NCI-H1694 (cell line): ENCODE data around the gene CACNB2.
"Not testable (repeated sequence)": the region's sequence is repeated elsewhere in the genome, so short reads cannot be mapped to it uniquely, and the experiment has no call there.

Experiments
- DNase-seq: peaks from one replicate; lab custom pipeline; 2025; lab: John Stamatoyannopoulos, UW

The CACNB2 gene

DNA sequence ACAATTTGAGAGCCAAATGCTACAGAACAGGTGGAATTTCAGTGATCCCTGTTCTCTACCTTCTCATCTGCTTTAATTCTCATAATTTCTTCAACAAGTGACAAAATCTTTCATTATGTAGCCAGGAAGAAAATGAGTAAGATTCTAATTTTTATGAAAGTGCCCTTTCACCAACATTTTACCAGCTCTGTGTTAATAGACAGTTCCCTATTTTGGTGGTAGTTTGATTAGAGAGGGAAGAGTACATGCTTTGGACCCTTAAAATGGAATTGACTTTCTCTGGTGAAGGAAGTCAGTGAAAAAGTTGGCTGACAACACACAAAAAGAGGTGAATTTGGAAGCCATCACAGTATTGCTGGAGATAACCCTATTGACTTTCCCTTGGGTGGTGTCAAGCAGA lies 61.7 kb downstream of the CACNB2 start:
- no peak for DNase-seq

DNA sequence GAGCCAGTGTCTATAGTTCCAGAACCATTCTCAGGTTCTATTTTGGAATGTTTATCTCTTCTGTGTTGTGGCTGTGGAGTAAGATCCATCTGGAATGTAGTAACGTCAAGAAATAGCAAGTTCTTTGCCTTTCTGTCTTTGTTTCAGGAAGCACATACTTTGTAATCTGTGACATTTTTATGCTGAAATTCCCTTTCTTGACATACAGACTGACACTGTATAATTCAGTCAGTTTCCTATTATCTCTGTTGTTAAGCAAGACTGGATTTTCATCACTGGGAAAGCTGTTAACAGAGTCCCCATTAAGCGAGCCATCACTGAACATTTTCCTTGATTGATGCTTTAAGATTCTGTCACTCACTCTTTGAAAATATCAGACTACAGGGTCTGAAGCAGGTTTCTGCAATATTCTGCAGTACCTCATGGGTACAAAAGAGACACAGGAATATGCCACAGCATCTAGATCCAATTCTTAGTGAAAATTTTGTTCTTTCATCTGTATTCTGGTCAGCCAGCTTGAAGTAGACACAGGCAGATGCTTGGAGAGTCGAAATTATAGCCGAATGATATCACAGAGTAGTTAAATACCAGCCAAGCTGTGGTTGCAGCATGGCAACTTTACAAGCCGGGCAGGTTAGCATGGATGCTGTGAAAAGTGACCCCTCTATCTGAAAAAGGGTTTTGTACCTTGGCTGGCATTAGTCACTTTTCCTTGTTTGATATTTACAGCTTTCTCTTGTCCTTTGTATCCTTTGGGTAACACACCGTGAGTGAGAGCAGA lies 62.6 kb downstream of the CACNB2 start:
- no peak for DNase-seq

DNA sequence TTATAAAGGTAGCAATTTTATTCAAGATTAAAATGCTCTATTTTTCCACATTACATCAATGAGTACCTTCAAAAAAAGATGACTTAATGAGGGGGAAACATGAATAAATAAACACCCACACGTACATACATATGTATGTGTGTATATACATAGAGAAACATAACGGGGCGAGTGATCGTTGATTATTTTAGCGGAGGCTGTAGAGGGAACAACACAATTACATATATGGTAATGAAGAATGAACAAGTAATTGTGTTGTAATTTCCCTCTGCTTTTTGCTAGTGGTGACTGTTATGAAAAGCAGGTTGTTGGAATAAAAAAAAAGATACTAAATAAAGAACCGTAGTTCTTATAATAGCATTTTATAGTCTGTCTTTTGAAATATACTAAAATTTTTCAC lies 63.2 kb downstream of the CACNB2 start:
- no peak for DNase-seq

GRCh38 chr10:18204039-18204835 lies 64.0 kb downstream of the CACNB2 start:
- DNase-seq, result no peak

DNA sequence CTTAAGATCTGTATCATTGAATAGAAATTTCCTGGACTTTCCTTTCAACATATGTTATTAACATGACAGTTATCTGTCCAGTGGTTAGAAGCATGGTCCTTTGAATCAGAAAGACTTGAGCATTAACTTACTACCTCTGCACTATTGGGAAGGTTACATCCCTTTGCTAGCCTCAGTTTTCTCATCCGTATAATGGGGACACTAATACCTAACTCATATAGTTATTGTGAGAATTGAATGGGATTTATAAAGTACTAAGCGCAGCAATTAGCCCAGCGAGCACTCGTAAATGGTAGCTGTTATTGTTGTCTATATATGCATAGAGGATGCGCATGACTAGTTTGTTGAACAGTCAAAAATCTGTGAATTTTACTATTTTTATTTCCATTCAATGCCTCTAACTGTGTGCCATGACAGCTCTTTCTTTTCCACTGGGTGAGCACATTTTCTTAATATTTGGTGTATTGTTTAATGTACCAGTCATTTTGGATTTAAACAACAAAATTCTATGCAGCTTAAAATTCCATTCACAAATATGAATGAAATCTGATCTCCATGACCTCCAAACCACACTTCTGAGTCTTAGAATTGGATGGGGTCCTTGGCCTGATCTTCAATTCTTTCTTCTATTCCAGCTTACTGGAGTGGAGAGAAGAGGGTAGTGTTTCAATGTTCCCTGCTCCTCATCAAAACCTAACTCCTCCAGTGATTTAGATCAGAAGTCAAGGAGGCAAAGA lies 65.0 kb downstream of the CACNB2 start:
- no peak for DNase-seq

- DNase-seq, result not testable (repeated sequence)
Observed at GRCh38 chr10:18208186-18208585, 68.0 kb downstream of the CACNB2 start.

DNA sequence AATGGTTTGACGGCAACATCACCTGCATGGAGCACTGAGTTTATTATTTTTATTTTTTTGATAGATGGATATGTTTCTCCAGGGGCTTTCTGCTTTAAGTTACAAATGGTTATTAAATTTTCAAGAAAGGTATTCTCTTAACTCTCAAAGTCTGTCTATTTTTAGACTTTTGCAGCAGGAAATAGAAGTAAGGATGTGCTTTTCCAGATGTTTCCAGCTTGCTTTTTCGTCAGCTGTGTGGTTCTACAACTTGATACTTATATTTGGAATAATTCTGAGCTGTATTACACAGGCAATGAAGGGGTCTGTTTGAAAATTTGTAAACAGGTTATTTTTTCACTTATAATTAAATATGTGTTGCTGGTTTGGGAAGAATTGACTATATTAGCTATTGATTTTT lies 69.0 kb downstream of the CACNB2 start:
- DNase-seq, result no peak

DNA sequence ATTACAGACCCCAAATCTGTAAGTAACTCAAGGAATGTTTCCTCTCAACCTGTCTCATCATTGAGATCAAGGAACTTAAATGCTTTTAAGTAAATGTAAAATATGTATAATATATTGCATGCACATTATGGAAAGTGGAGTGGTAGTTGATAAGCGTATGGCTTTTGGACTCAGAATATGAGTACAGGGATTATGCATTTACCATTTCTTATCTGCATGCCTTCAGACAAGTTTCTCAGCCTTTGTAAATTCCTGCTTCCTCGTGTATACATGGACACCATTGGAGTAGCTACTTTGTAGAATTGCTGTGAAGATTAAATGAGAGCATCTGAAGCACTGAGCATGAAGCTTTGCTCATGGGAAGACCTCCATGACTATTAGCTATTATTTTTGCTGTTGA lies 70.5 kb downstream of the CACNB2 start:
- DNase-seq, result no peak

DNA sequence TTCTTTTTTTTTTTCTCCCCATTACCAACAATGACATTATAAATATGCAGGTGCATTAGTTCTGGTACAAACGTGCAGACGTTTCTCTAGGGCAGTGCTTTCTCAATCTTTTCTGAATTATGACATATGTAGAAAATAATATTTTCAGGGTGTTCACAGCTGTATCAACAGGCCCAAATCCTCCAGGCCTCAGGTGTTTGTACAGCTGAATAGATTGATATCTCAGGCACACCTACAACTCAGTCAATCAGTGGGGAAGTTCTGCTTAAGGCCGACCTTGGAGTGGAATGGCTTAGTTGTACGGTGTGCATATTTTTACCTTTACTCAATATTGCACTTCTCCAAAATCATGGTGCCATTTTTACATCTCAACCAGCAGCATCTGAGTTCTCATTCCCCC lies 71.6 kb downstream of the CACNB2 start:
- DNase-seq, result no peak

- DNase-seq, result no peak
Observed at GRCh38 chr10:18213271-18213670, 73.0 kb downstream of the CACNB2 start.

DNA sequence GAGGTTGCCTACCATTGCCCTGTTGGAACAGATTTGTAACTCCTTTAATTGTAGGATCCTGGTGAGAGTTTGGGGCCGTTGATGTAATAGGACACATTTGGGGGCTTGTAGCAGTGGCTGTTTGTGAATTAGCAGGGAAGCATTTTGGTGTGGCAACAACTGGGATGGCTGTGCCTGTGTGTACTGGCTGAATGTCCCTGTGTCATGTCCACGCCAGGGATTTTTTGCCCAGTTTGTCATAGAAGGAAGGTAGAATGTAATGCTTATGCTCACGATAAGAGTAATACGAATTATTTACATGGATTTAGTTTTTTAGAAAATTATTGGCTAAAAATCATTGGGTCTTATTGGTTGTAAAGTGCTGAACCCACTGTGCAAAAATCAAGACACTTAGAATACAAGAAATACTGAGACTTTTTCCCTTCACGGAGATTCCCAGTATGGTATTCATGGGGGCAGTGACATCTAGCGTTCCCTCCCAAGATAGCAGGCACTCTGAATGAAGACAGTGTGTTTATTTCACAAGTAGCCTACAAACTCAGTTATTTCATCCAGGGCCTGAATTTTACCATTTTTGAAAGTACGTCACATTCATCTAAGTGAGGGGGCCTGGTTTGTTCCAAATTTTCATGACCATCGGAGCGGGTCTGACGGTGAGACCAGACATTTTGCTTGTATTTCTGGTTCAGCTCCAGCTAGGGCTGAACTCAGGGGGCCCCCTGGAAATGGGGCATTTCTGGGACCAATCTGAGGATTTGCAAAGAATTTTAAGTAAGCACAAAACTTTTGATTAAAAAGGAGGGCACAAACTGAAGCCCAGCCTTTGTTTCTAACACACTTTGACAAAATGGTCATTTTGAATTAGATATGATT lies 74.7 kb downstream of the CACNB2 start:
- DNase-seq, result no peak

DNA sequence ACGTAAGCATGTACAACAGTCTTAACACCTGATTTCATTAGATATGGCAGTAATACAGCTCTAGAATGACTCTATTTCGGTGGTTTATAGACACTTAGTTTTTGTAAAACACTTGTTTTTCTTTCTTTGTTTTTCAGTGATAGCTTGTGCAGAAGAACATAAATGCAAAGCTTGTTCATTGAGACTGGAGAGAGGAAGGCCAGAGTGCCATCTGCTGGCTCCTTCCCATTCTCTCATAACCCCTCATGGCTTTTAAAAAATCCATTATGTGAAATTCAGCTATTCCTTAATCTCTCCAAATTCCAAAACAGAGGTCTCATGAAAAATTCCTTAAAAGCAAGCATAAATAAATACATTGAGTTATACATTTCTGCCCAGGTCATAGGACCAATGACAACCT lies 76.3 kb downstream of the CACNB2 start:
- no peak for DNase-seq

GRCh38 chr10:18217577-18217976 lies 77.4 kb downstream of the CACNB2 start:
- no peak for DNase-seq

- no peak for DNase-seq
Observed at GRCh38 chr10:18219146-18219545, 78.9 kb downstream of the CACNB2 start.

GRCh38 chr10:18221123-18221522 lies 80.9 kb downstream of the CACNB2 start:
- DNase-seq, result no peak

DNA sequence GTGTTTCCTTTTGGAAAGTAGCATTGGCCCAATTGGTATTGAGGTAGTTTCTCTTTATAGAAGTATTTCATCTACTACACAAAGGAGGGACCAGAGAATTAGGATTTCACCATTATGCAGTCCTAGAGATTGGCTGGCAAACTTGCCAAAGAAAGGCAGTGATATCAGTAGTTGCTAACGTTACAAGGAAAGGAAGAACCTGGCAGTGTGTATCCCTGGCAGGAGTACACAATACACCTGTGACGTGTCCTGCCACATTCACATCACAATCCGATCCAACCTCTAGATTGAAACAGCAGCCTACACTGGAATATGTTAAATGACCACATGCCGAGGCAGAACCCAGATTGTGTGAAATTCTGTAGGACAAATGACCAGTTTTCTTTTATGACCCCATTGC lies 81.7 kb downstream of the CACNB2 start:
- DNase-seq, result no peak

- DNase-seq, result no peak
Observed at GRCh38 chr10:18222866-18223265, 82.6 kb downstream of the CACNB2 start.

DNA sequence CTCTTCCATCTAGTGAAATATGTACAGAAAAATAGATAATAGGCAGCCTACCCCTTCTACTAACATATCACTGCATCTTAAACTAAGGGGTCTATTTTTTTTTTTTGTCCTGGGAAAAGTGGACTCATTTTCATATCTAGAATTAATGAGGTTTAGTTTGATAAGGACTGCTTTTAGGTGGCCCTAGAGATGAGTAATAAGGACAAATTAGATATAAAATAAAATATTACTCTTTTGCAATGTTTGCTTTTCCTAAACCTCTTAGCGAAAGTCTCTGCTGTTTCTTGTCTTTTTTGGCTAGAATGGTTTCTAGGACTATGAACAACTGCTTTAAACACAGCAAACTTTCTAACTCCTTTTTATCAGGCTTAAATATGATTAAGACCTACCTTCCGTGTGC lies 83.7 kb downstream of the CACNB2 start:
- no peak for DNase-seq

DNA sequence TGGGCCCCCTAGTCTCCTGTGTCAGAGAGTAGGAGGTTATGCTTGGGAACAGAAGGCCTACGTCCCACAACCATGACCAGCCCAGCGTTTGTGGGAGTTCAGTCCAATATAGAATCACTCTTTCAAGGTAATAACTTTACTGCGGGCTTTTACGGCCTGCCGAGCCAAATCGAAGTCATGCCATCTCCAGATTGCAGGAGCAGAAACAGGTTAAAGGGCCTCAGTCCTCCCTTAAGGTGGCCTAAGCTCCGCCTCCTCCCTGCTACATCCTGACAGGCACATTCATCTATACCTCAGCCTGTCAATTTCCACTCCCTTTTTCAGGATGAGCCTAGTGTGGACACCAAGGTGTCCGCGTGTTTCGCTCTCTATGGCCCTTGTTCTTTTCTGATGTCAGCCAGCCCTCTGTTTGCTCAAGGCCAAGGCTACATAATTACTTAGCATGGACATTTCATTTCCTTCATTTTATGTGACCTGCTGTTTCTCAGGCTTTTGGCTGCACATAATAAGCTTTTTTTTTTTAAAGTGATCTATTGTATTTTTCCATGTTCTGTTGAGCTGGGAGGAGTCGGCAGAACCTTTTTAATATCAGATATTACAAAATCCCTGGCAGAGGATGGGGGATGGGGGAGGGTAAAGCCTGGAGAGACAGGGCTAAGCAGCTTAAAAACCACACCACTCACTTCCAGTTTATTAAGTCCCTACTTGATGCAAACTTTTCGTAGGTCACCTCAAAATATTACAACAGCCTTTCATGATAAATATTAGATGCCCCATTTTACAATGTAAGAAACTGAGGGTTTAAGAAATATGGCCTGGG lies 84.6 kb downstream of the CACNB2 start:
- DNase-seq, result no peak

DNA sequence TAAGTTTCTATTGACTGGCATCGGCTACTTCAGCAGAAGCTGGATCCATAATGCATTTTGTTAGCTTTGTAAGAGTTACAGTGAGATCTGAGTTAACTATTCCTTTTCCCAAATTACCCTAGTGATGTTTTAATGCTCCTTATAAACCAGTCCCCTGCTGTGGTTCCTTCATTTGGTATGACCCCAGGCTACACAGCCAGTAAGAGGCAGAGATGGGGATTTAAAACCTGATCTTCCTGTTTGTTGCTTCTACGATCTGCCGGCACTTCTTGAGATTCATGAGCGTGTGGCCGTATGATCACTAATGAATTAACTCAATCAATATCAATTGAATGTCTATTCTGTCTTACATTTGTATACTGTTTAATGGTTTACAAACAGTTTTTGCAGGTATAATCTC lies 86.1 kb downstream of the CACNB2 start:
- DNase-seq, result no peak

DNA sequence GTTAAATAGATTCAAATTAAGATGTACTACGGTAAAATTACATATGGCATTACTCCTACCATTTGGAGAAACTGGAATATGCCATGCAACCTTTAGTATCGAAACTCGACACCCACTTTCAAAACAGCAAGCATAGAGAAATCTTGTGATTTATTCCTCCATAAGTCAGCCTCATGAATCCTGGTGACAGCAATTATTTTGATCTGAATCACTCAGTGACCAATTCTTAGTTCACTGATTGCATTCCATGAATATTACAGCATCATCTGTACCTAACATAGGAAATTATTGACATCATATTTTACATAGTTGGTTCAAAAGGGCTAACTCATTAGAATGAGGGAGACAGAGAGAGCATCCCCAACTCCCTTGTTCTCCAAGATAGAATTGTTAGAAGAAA lies 89.6 kb downstream of the CACNB2 start:
- DNase-seq, result no peak
